GM10266 (cell line): ENCODE measurements around the gene FAM120C.
A peak's percentile ranks its signal among the peaks of the same experiment; 100 is the strongest.

Experiments
- DNase-seq: peaks from one replicate; pipeline ENCODE4 v3.0.0; 2012; ENCODE audit errors: extremely low spot score
- CTCF ChIP-seq: IDR thresholded peaks from 2 replicates; pipeline ENCODE4 v1.5.1; 2012; ENCODE audit warnings: mild to moderate bottlenecking, low read depth; ENCODE audit not compliant: control insufficient read depth, insufficient read depth; ENCODE audit errors: missing control alignments

FAM120C gene

DNA sequence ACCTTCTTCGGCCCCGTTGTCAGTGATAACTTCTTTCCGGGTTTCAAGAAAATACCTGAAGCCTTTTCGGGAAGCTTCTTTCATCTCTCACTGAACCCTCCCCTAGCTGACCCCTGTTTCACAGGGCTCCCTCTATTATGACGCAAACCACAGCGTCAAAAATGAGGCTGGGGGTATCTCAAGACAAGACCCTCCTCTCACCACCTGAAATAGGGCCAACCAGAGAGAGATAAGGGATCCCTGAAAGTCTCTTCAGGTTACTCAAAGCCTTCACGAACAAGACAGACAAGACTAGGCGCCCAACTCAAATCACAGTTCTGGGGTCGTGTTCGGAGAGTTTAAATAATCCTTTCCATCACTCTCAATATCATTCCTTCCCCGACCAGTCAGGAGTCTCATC is 140.0 kb downstream of the FAM120C start:
- no peak for DNase-seq
- TF ChIP-seq CTCF: no peak

DNA sequence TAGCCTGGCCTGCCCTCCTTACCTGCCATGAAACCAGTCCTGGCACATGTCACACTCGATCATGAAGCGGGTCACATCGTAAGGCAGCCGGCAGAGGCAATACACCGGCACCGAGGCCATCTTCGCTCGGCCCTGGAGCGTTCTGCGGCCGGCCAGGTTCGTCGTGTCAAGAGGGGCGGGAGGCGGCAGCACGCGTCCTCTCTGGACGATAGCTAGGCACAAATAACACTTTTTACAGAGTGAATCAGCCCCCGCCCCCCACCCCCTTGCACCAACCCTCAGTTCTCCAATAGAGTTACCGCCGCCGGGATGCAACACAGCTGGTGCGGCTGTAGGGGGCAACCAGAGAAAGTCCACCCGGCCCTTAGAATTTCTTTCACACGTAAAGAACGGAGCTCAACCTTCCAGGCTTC is 140.4 kb downstream of the FAM120C start:
- peak; percentile 9 for DNase-seq
- no peak for TF ChIP-seq CTCF

GRCh38 chrX:54030329-54030728 is 152.7 kb downstream of the FAM120C start:
- no peak for TF ChIP-seq CTCF
- DNase-seq: no peak

DNA sequence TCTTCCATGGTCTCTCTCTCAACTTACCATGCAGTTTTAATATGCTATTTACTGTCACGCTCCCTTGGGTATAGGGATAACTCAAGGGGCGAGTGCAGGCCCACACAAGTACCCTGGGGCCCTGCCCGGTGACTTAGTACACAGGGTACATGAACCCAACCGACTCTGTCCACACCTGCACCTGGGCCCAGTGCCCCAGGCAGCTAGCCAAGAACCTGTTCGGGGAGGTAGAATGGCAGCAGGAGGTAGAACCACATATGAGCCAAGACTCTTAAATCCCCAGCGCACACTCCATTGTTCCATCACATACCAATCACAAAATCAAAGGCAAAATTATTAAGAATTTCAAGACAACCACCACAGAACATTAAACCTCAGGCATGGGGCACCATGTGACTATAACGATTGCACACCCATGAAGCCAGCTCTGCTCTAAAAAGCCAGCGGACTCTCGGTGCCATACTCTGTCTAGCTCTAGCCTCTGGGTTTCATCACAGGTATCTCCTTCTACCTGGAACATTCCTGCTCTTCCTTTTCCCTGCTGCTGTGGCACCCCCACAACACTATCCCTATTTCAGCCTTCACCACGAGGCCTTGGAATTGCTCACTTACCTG is 153.4 kb downstream of the FAM120C start:
- no peak for DNase-seq
- TF ChIP-seq CTCF: no peak

DNA sequence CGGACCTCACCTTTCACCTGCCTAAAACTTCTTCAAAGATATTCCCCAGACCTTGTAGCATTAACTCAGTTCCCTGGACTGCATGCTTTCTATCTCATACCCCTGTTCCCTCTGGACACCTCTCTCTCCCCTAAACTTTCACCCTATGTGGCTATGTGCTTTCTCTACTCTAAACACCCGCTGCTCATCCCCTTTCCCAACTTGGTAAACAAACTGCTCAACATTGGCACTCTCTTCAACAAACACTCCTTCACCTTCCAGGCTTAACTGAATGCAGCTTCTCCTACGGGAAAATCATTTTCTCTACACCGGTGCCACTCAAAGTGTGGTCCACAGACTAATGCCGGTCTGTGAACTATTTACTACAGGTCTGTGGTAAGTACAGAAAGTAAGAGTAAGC is 158.7 kb downstream of the FAM120C start:
- TF ChIP-seq CTCF: no peak

More for the DNA sequence above, 158.7 kb downstream of the FAM120C start:
- no peak for DNase-seq
